ENCODE measurements around the gene ZC2HC1C. TPM values are rescaled to one million over a fixed set of nuclear protein-coding genes. Genes with fewer than 3 reads are reported as not detected.

The ZC2HC1C gene
- total and polyA plus RNA-seq, 9 of the 15 experiments (the other 6 are each of a cell fraction or from before 2014, with no cell fraction given), result 6.3 to 9.2 (median 7.7) TPM

- TF ChIP-seq PRMT5 (CRISPR knock-in tag; IDR thresholded peaks at IDR 0.05), result no peak
- no peak for TF ChIP-seq DLX4 (CRISPR knock-in tag; IDR thresholded peaks at IDR 0.05)
- TF ChIP-seq NCOA2 (IDR thresholded peaks at IDR 0.05; ENCODE audit: partially characterized antibody in 2 of 2), result no peak
- no peak for TF ChIP-seq TRIM25 (IDR thresholded peaks at IDR 0.05; ENCODE audit: borderline replicate concordance)
- TF ChIP-seq RBM17 (IDR thresholded peaks at IDR 0.05; ENCODE audit: borderline replicate concordance, low read depth, low read length), result no peak
- no peak for TF ChIP-seq TGIF2 (CRISPR knock-in tag; IDR thresholded peaks at IDR 0.05)
- TF ChIP-seq GATAD2A (IDR thresholded peaks at IDR 0.05), result no peak
- no peak for TF ChIP-seq RHOXF2B (CRISPR knock-in tag; conservative IDR thresholded peaks at IDR 0.05)
- no peak for TF ChIP-seq TFE3 (CRISPR knock-in tag; IDR thresholded peaks at IDR 0.05)
- TF ChIP-seq IRF2 (CRISPR knock-in tag; IDR thresholded peaks at IDR 0.05), result no peak
- TF ChIP-seq CREB3 (tag; conservative IDR thresholded peaks at IDR 0.05; ENCODE audit: low read depth), result no peak
- TF ChIP-seq BCOR (IDR thresholded peaks at IDR 0.05), result no peak
- no peak for TF ChIP-seq MCM3 (IDR thresholded peaks at IDR 0.05)
- TF ChIP-seq ZNF175 (CRISPR knock-in tag; IDR thresholded peaks at IDR 0.05; ENCODE audit: low read depth), result no peak
- TF ChIP-seq FOXJ3 (CRISPR knock-in tag; IDR thresholded peaks at IDR 0.05), result no peak
- no peak for TF ChIP-seq ZNF408 (CRISPR knock-in tag; IDR thresholded peaks at IDR 0.05; ENCODE audit: low read depth)
- no peak for TF ChIP-seq ID3 (CRISPR knock-in tag; IDR thresholded peaks at IDR 0.05)
- TF ChIP-seq ID3 (tag; IDR thresholded peaks at IDR 0.05), result no peak
- no peak for TF ChIP-seq NFE2L1 (tag; IDR thresholded peaks at IDR 0.05; ENCODE audit: borderline replicate concordance, low read depth)
- no peak for TF ChIP-seq ZNF551 (CRISPR knock-in tag; IDR thresholded peaks at IDR 0.05)
- TF ChIP-seq BDP1 (IDR thresholded peaks at IDR 0.05; ENCODE audit: insufficient read depth, insufficient read length), result no peak
- no peak for TF ChIP-seq DACH1 (IDR thresholded peaks at IDR 0.05; ENCODE audit: partially characterized antibody)
- no peak for TF ChIP-seq ZNF398 (CRISPR knock-in tag; IDR thresholded peaks at IDR 0.05)
Observed at GRCh38 chr14:75069121-75069810, at the start of gene ZC2HC1C (continued).

Data from K562 (cell line).